HG02623 (cell line): ENCODE data around the gene TBC1D8.

Source experiments
- ATAC-seq: cut with Tn5 transposase; IDR thresholded peaks from one replicate; pipeline ENCODE4 v1.9.1; 2021; ENCODE audit warnings: moderate library complexity; ENCODE audit not compliant: unreplicated experiment

Gene TBC1D8

GRCh38 chr2:101164021-101164420 is 12.8 kb upstream of the TBC1D8 start:
- no peak for ATAC-seq

GRCh38 chr2:101162561-101163330 is 11.6 kb upstream of the TBC1D8 start:
- no peak for ATAC-seq

- no peak for ATAC-seq
Observed at GRCh38 chr2:101161658-101162057, 10.5 kb upstream of the TBC1D8 start.

GRCh38 chr2:101160454-101160853 is 9.3 kb upstream of the TBC1D8 start:
- ATAC-seq, result no peak

- ATAC-seq, result no peak
Observed at GRCh38 chr2:101159526-101159925, 8.3 kb upstream of the TBC1D8 start.

GRCh38 chr2:101157272-101157671 is 6.1 kb upstream of the TBC1D8 start:
- no peak for ATAC-seq

GRCh38 chr2:101153787-101154186 is 2.6 kb upstream of the TBC1D8 start:
- ATAC-seq, result no peak

- no peak for ATAC-seq
Observed at GRCh38 chr2:101153077-101153707, 2.0 kb upstream of the TBC1D8 start.

GRCh38 chr2:101152272-101153076 is 1.3 kb upstream of the TBC1D8 start:
- ATAC-seq, result peak; percentile 46

GRCh38 chr2:101151859-101152271 is 683 bp upstream of the TBC1D8 start:
- no peak for ATAC-seq

GRCh38 chr2:101150306-101151145 is 656 bp downstream of the TBC1D8 start:
- peak; percentile 10 for ATAC-seq

GRCh38 chr2:101149241-101150192 is 1.7 kb downstream of the TBC1D8 start:
- ATAC-seq, result no peak

GRCh38 chr2:101148777-101149176 is 2.4 kb downstream of the TBC1D8 start:
- ATAC-seq, result no peak

GRCh38 chr2:101147971-101148370 is 3.2 kb downstream of the TBC1D8 start:
- ATAC-seq, result no peak

GRCh38 chr2:101147062-101147461 is 4.1 kb downstream of the TBC1D8 start:
- ATAC-seq, result no peak

- ATAC-seq, result no peak
Observed at GRCh38 chr2:101146535-101146934, 4.6 kb downstream of the TBC1D8 start.

- ATAC-seq, result no peak
Observed at GRCh38 chr2:101145406-101145805, 5.8 kb downstream of the TBC1D8 start.

- ATAC-seq, result no peak
Observed at GRCh38 chr2:101142163-101142562, 9.0 kb downstream of the TBC1D8 start.

GRCh38 chr2:101140978-101141655 is 10.1 kb downstream of the TBC1D8 start:
- no peak for ATAC-seq
